HFF-Myc (cell line): Measurements from ENCODE around the gene PPP1R37.

Experiments used
- DNase-seq: peaks from one replicate; pipeline ENCODE4 v3.0.0-alpha.2; 2011; ENCODE audit warnings: low read depth; ENCODE audit errors: extremely low read depth
- H3K4me3 ChIP-seq: replicated peaks from 2 replicates; pipeline ENCODE4 v1.5.1; 2011; ENCODE audit warnings: low read depth, mild to moderate bottlenecking, control low read depth, low read length
- TF ChIP-seq, protein P1 (sequence below): IDR thresholded peaks from 2 replicates; pipeline ENCODE4 v1.5.1; 2012; ENCODE audit warnings: mild to moderate bottlenecking, low read depth, low read length, control low read depth; ENCODE audit errors: missing control alignments

Gene PPP1R37

DNA sequence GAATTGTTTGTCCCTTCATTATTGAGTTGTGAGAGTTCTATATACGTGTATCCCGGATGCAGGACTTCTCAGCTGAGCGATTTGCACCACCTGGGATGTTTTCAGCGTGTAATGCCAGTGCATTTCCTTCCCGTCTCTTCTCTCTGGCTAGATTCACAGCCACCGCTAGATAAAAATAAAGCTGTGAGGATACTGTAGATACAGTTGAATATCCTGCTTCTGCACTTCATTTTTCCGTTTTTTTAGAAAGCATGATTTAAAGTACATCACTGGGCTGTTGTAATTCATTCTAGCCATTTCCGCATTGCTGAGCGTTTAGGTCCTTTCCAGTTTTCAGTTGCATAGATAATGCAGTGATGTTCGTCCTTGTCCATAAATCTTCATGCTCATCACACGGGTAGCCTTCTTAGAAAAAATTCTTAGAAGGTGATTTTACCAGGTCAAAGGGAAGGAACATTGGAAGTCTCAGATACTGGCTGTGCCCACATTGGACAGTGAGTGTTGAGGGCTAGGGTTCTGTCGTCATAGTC lies 14.7 kb downstream of the PPP1R37 start:
- TF ChIP-seq, protein P1, sequence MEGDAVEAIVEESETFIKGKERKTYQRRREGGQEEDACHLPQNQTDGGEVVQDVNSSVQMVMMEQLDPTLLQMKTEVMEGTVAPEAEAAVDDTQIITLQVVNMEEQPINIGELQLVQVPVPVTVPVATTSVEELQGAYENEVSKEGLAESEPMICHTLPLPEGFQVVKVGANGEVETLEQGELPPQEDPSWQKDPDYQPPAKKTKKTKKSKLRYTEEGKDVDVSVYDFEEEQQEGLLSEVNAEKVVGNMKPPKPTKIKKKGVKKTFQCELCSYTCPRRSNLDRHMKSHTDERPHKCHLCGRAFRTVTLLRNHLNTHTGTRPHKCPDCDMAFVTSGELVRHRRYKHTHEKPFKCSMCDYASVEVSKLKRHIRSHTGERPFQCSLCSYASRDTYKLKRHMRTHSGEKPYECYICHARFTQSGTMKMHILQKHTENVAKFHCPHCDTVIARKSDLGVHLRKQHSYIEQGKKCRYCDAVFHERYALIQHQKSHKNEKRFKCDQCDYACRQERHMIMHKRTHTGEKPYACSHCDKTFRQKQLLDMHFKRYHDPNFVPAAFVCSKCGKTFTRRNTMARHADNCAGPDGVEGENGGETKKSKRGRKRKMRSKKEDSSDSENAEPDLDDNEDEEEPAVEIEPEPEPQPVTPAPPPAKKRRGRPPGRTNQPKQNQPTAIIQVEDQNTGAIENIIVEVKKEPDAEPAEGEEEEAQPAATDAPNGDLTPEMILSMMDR: no peak
- DNase-seq: no peak
- H3K4me3 ChIP-seq: no peak overlapping the region

DNA sequence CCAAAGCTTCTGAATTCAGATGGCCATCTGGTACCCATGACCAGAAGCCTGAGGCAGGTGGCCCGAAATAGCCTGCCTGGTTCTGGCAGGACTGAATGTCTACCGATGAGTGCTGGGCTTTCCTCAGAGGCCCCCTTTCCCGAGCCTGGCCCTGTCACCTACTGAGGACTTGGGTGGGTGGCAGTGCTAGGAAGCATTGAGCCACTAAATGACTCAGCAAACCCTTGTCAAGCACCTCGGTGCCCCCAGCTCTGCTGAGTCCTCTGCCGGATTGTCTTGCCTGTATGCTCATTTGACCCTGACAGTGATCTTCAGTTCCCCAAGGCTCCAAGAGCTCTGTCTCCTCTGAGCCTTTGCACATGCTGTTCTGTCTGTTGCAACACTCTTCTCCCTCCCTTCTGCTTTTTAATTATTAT lies 17.9 kb downstream of the PPP1R37 start:
- H3K4me3 ChIP-seq: no peak overlapping the region
- no peak for DNase-seq
- TF ChIP-seq, protein P1: no peak

DNA sequence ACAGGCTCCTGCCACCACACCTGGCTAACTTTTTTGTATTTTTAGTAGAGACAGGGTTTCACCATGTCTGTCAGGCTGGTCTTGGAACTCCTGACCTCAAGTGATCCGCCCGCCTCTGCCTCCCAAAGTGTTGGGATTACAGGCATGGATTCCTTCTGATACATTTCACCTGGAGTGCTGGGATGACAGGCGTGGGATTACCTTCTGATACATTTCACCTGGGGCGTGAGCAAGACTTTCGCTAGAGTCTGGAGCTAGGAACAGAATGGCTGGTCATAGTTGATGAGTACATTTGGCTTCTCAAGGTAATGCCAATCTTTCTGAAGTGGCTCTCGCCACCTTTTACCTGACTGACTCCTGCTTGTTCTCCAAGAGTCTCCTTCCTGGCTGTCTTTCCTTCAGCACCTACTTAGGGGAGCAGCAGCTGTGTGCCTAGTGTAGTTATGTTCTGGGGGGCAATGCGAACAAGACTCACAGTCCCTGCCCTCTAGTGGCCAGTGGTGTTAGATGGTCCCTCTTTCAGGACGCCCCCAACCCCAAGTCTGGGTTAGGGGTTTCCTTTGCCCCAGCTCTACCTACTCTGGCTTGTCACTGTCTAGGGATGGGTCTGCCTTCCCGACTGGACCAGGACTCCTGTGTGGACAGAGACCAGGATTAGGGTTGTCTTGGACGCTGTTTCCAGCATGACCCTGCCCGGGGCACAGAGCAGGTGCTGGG lies 19.3 kb downstream of the PPP1R37 start:
- no peak for DNase-seq
- TF ChIP-seq, protein P1: no peak
- no peak overlapping the region for H3K4me3 ChIP-seq

DNA sequence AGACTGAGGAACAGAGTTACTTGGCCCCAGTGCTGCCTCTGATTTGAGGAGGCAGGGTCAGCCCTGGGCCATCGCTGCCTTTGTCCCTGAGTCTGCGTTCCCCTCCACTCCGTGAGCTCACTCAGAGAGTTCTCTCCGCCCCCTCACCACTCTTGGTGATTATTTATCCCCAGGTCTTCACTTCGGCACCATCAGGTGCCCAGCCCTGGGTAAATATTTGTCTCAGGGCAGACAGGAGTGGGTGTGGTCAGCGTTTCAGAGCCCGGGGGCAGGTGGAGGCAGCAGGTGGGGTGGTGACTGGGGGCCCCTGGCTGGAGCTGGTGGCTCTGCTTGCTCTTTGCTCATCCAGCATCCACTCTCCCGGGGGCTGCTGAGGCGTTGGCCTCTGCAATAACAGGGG lies 20.6 kb downstream of the PPP1R37 start:
- TF ChIP-seq, protein P1: no peak
- DNase-seq: no peak
- H3K4me3 ChIP-seq: no peak overlapping the region

DNA sequence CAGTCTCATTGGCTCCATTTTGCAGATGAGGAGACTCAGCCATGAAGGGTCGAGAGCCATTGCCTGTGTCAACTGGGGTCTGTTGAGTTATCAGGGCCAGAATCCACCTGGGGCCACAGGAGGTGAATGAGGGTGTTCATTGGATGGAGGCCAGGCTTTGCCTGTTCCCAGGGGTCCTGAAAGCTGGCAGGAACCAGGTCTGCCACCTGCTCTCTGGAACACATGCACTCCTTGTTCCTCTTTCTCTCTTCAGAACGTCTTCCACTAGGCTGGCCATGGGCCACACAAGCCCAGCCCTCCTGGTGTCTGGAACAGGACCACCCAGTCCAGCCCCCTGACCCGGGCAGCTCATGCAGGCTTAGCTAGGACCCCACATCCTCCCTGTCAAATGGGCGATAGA lies 21.1 kb downstream of the PPP1R37 start:
- DNase-seq: no peak
- TF ChIP-seq, protein P1: no peak

DNA sequence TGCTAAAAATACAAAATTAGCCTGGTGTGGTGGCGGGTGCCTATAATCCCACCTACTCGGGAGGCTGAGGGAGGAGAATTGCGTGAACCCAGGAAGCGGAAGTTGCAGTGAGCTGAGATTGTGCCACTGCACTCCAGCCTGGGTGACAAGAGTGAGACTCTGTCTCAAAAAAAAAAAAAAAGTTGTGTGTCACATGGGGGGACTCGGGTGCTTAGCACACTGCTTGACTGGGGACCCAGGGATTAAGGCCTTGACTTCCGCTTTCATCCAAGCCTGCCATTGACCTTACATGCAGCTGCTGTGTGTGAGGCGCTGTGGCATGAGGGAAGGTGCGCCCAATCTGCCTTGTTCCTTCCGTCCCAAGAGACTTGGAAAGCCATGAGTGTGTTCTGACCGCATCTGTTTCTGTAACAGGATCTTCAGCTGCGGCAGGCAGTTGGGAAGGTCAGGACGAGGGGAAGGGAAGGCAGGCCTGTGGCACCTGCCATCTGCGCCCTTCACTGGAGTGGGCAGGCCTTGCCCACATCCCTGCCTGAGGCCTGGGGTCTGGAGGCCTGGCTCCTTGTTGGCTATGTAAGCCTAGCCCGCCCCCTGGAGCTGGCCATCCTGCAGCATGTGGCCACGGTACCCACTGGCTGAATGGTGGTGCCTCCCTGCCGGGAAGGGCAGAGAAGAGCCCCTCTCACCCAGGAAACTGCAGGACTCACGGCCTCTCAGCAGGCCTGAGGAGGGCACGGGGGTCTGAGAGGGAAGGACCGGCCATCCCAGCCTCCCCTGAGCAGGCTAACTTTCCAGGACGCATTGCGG lies 23.0 kb downstream of the PPP1R37 start:
- DNase-seq: no peak
- H3K4me3 ChIP-seq: no peak overlapping the region
- TF ChIP-seq, protein P1: no peak

More for the DNA sequence above, 21.1 kb downstream of the PPP1R37 start:
- H3K4me3 ChIP-seq: no peak overlapping the region
